GM18858 (cell line): Measurements from ENCODE around the gene CUBN.
"Not testable (repeated sequence)": the region's sequence is repeated elsewhere in the genome, so short reads cannot be mapped to it uniquely, and the experiment has no call there.

ENCODE experiments used
- ATAC-seq: cut with Tn5 transposase; IDR thresholded peaks from one replicate; pipeline ENCODE4 v1.9.1; 2021; ENCODE audit not compliant: unreplicated experiment

Gene CUBN

DNA sequence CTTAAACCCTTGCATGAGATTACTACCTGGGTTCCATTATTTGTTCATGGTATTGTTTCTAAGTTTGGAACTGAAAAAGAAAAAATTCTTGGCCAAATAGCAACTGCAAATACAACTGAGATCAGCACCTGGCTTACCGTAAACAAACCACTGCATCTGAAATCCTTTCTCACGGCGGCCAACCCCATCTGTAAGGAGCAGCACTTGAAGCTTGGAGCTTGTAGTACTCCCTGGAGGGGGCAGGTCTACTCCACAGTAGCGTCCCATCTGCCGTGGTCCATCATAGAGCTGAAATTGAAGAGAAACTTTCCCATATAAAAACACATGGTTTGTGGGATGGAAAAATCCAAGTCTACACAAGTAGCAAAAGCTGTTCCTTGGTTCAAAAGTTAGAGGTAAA, 109.9 kb downstream of the CUBN start:
- no peak for ATAC-seq

- not testable (repeated sequence) for ATAC-seq
Observed at GRCh38 chr10:17013131-17013983, 116.3 kb downstream of the CUBN start.

DNA sequence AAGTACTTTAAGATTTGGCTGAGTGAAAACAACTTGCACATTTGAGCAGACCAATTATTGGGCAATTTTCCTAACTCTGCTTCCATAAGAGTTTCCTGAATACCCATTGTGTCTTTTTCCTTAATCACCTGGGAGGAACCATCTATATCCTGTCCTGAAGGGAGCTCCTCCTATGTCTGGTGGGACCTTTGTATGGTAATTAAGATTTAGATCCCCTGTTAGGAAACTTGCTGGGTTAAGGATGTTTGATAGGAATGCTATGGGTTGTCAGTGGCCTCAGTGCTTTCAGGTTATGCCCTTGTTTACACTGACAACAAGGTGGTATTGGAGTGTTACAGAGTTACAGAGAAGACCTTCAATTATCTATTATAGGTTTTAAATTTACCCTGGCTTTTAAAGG, 116.9 kb downstream of the CUBN start:
- ATAC-seq, result not testable (repeated sequence)

GRCh38 chr10:17010363-17011145, 119.1 kb downstream of the CUBN start:
- no peak for ATAC-seq

GRCh38 chr10:17009212-17009700, 120.4 kb downstream of the CUBN start:
- ATAC-seq, result no peak

DNA sequence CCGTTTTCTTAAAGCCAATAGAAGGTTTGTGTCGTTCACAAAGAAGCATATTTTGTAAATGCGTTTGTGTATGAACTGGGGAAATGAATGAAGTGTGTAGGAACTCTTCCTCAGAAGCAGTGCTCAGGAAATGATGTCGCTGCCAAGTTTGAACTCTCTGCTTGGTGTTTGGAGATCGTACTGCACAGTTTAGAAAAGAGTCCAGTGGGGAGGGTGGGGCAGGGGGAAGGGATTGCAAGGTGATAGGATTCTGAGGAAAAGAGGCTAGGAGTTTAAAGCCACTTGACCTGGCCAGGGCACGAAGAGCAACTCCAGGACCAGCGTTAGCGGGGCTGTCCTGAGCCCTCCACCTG, 122.2 kb downstream of the CUBN start:
- no peak for ATAC-seq

DNA sequence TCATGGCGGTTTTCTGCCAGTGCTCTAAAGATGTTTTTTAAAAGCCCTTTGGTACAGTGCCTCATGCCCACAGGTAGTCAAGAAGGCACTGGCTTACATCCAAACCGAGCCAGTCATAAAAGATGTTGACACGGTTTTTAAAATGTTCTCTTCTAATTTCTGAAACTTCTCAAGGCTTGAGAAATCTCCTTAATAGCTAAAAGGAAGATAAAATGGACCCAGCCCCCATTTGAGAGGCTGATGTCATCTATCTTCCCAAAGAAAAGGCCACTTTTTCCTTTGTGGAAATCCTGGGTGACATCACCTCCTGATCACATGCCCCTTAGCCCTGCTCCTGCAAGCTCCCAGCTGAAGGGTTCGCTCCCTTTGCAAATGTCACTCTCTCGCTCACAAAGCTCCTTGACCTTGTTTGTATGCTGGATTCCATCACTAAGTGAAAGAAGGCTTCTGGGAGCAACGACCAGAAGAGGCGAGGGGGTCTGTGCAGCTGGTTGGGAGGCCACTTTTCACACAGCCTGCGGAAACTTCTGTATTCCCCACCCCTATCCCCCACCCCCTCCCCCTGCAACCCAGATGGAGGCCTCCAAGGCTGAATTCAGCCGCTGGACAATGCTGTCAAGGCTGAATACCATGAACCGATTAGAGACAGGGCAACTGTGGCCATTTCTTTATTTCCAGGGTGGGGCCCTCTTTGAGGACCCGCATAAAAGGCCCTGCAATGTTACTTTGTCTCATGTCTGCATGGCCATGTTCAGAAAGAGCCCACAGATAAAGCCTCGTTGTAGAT, 122.8 kb downstream of the CUBN start:
- no peak for ATAC-seq

DNA sequence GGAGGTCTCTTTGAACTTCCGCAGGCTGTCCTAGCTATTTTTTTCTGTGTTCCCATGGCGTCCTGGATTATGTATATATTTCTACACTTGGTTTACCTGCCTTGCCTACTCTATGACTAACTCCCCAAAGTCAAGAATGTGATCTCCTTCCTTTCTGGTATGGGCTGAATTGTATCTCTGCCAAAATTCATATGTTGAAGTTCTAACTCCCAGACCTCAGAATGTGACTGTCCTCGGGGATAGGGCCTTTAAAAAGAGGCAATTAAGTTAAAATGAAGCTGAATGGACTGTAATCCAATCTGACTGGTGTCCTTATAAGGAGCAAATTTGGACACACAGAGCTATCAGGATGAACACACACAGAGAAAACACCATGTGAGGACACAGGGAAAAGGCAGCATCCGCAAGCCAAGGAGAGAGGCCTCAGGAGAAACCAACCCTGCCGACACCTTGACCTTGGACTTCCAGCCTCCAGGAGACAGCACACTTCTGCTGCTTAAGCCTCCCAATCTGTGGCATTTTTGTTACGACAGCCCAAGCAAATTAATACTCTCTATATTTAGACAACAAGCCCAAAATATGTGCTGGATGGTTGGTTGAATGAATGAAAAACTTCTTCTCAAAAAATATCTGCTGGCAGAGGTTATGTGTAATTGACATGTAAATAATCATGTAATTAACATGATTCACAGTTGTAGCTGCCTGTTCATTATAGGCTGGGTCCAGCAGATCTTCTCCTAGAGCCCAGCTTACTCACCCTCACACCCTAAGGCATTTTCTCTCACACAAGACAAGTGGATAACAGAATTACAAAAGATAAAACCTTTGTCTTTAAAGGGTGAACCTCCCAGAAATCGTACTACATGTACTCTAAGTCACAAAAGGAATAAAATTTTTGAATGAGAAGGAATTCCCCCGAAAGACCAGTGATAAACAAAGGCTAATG, 123.7 kb downstream of the CUBN start:
- no peak for ATAC-seq

DNA sequence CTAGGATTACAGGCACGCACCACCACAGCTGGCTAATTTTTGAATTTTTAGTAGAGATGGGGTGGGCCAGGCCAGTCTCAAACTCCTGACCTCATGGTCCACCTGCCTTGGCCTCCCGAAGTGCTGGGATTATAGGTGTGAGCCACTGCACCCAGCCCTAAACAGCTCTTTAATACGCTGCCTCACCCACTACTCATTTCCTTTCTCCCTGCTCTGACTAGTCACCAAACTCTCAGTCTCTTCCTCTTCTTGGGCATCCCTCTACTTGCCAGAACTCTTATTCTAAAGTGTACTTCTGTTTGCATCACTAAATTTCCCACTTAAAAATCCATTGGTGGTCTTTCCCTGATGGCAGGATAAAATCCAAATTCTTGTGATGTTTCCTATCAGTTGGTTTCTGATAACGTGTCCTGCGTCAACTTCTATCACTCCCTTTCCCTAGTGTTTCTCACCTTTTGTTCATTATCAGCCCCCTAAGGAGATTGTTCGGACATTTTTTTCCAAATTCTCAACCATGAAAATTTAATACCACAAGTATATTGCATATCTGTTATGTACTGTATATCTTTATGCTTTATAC, 124.7 kb downstream of the CUBN start:
- ATAC-seq, result no peak

GRCh38 chr10:17003651-17004286, 125.8 kb downstream of the CUBN start:
- ATAC-seq, result no peak

DNA sequence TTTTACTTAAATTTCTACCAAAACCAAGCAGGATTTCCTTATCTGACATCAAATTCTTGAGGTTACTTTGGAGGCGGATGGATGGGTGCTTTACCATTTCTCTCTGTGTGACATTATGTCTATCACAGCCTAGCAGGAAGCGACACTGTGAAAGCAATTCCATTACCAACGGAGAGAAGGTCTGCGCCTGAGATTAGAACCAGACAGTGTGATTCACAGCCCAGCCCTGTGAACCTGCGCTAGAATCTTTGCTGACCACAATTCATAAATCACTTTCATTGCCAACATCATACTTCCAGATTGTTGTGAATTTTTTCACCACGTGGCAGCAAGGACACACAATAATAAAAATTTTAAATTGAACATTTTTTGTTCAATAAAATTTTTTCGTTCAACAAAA, 126.5 kb downstream of the CUBN start:
- ATAC-seq, result no peak

GRCh38 chr10:17001961-17002749, 127.5 kb downstream of the CUBN start:
- peak; percentile 60 for ATAC-seq

DNA sequence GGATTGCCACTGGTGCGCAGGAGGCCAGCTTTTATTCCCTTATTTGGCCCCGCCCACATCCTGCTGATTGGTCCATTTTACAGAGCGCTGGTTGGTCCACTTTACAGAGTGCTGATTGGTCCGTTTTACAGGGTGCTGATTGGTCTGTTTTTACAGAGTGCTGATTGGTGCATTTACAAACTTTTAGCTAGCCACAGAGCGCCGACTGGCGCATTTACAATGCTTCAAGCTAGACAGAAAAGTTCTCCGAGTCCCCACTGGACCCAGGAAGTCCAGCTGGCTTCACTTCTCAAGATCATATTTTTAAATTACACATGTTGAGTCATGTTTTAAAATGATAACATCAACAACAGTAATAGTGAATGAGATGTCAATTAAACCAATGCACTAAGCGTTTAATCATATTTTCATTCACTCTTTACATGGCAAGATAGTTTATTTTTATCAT, 128.3 kb downstream of the CUBN start:
- ATAC-seq, result no peak

GRCh38 chr10:16999665-17000451, 129.8 kb downstream of the CUBN start:
- no peak for ATAC-seq

DNA sequence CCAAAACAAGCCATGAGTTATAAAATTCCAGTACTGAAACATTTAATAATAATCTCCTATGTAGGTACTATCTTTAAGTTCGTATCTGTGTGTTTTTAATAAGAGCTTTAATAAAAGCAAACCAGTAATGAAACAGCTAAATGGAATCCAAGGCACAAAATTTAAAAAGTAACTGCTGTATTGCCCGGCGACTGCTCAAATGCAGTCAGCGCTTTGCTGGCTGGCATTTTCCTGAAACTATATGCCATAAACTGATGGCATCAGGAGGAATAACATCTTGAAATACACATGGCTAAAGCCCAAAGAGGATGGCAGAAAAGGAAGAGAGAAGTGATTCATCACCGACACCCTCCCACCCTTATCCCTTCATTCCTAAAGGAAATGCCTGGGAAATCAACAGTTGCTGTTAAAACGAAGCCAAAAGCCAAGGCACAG, 133.1 kb downstream of the CUBN start:
- ATAC-seq, result no peak

- ATAC-seq, result no peak
Observed at GRCh38 chr10:16995867-16996529, 133.6 kb downstream of the CUBN start.

- ATAC-seq, result no peak
Observed at GRCh38 chr10:16993186-16993585, 136.4 kb downstream of the CUBN start.
